Trophoblast cell (in vitro differentiated cells and primary cell): ENCODE results near the gene ELOF1. TPM values are rescaled to one million over a fixed set of nuclear protein-coding genes. Genes with fewer than 3 reads are reported as not detected.
"Not testable (repeated sequence)": the region's sequence is repeated elsewhere in the genome, so short reads cannot be mapped to it uniquely, and the experiment has no call there.

Experiments used
- DNase-seq, 2 donors: peaks; one replicate each; pipeline ENCODE4 v3.0.0-alpha.2; 2016
- H2AFZ ChIP-seq: 2 replicates; pipeline ENCODE4 v1.6.1; 2013; ENCODE audit warnings: low read length, moderate library complexity, mild to moderate bottlenecking; ENCODE audit not compliant: insufficient read depth, poor library complexity
- H2AK5ac ChIP-seq: 2 replicates; pipeline ENCODE4 v1.6.1; 2013; ENCODE audit warnings: mild to moderate bottlenecking, low read length
- H2BK120ac ChIP-seq: 2 replicates; pipeline ENCODE4 v1.6.1; 2013; ENCODE audit warnings: low read length, mild to moderate bottlenecking, moderate library complexity; ENCODE audit not compliant: insufficient read depth, poor library complexity
- H2BK12ac ChIP-seq: 2 replicates; pipeline ENCODE4 v1.6.1; 2013; ENCODE audit warnings: mild to moderate bottlenecking, low read length, moderate library complexity
- H2BK5ac ChIP-seq: 2 replicates; pipeline ENCODE4 v1.6.1; 2013; ENCODE audit warnings: low read length, low read depth, moderate library complexity, mild to moderate bottlenecking; ENCODE audit not compliant: poor library complexity
- H3K14ac ChIP-seq: 2 replicates; pipeline ENCODE4 v1.6.1; 2013; ENCODE audit warnings: mild to moderate bottlenecking, low read length
- H3K18ac ChIP-seq: 2 replicates; pipeline ENCODE4 v1.6.1; 2013; ENCODE audit warnings: mild to moderate bottlenecking, low read length
- H3K23ac ChIP-seq: 2 replicates; pipeline ENCODE4 v1.6.1; 2013; ENCODE audit warnings: low read length
- H3K27ac ChIP-seq: 2 replicates; pipeline ENCODE4 v1.5.1; 2013; ENCODE audit warnings: low read depth, mild to moderate bottlenecking, inconsistent platforms, low read length, moderate library complexity
- H3K27me3 ChIP-seq: 2 replicates; pipeline ENCODE4 v1.6.1; 2013; ENCODE audit warnings: inconsistent platforms, mild to moderate bottlenecking, low read length, moderate library complexity; ENCODE audit not compliant: insufficient read depth
- H3K36me3 ChIP-seq, 2 experiments: 1 replicate in 1 of 2; 2 replicates in 1 of 2; pipeline ENCODE4 v1.6.1; 2013; ENCODE audit warnings: low read length in 2 of 2, mild to moderate bottlenecking in 2 of 2, moderate library complexity in 1 of 2; ENCODE audit not compliant: insufficient read depth in 2 of 2, control insufficient read depth in 1 of 2
- H3K4ac ChIP-seq: 2 replicates; pipeline ENCODE4 v1.6.1; 2013; ENCODE audit warnings: low read depth, mild to moderate bottlenecking, low read length, moderate library complexity
- H3K4me1 ChIP-seq, 2 experiments: 1 replicate in 1 of 2; 2 replicates in 1 of 2; pipeline ENCODE4 v1.6.1; 2013; ENCODE audit warnings: low read length in 2 of 2, mild to moderate bottlenecking in 2 of 2, moderate library complexity in 1 of 2; ENCODE audit not compliant: insufficient read depth in 2 of 2, control insufficient read depth in 1 of 2
- H3K4me2 ChIP-seq: 2 replicates; pipeline ENCODE4 v1.6.1; 2013; ENCODE audit warnings: inconsistent platforms, mild to moderate bottlenecking, low read length, moderate library complexity
- H3K4me3 ChIP-seq: 2 replicates; pipeline ENCODE4 v1.5.1; 2013; ENCODE audit warnings: mild to moderate bottlenecking, low read depth, low read length, inconsistent platforms
- H3K79me1 ChIP-seq: one replicate; pipeline ENCODE4 v1.6.1; 2013; ENCODE audit warnings: low read length
- H3K79me2 ChIP-seq: 2 replicates; pipeline ENCODE4 v1.6.1; 2013; ENCODE audit warnings: low read length, mild to moderate bottlenecking; ENCODE audit not compliant: control insufficient read depth, insufficient read depth, poor library complexity
- H3K9ac ChIP-seq: 2 replicates; pipeline ENCODE4 v1.6.1; 2013; ENCODE audit warnings: mild to moderate bottlenecking, low read length
- H3K9me3 ChIP-seq: 2 replicates; pipeline ENCODE4 v1.6.1; 2013; ENCODE audit warnings: low read depth, mild to moderate bottlenecking, control low read depth, inconsistent platforms, low read length; ENCODE audit not compliant: insufficient read depth
- H4K12ac ChIP-seq: 2 replicates; pipeline ENCODE4 v1.6.1; 2013; ENCODE audit warnings: low read depth, mild to moderate bottlenecking, low read length, moderate library complexity
- H4K8ac ChIP-seq: 2 replicates; pipeline ENCODE4 v1.6.1; 2013; ENCODE audit warnings: low read depth, mild to moderate bottlenecking, low read length, moderate library complexity
- H4K91ac ChIP-seq: one replicate; pipeline ENCODE4 v1.6.1; 2013; ENCODE audit warnings: low read depth, mild to moderate bottlenecking, low read length, moderate library complexity
- WGBS: extraction: QIAGEN DNeasy Blood & Tissue Kit; methylation state at CpG from one replicate; pipeline ENCODE4 v1.1.7; 2013; ENCODE audit warnings: missing lambda C conversion rate; ENCODE audit not compliant: insufficient read length, insufficient coverage; ENCODE audit errors: extremely low coverage; 5-methylcytosine and 5-hydroxymethylcytosine counted together
- polyA plus RNA-seq: library from polyadenylated mRNA; stranded (reverse); fragments of 200-250 nt; gene quantifications from 2 replicates; pipeline ENCODE4 v1.2.3, GENCODE V29; 2013

ELOF1 gene
- polyA plus RNA-seq = 68.7 and 69.1 TPM in 2 replicates

DNA sequence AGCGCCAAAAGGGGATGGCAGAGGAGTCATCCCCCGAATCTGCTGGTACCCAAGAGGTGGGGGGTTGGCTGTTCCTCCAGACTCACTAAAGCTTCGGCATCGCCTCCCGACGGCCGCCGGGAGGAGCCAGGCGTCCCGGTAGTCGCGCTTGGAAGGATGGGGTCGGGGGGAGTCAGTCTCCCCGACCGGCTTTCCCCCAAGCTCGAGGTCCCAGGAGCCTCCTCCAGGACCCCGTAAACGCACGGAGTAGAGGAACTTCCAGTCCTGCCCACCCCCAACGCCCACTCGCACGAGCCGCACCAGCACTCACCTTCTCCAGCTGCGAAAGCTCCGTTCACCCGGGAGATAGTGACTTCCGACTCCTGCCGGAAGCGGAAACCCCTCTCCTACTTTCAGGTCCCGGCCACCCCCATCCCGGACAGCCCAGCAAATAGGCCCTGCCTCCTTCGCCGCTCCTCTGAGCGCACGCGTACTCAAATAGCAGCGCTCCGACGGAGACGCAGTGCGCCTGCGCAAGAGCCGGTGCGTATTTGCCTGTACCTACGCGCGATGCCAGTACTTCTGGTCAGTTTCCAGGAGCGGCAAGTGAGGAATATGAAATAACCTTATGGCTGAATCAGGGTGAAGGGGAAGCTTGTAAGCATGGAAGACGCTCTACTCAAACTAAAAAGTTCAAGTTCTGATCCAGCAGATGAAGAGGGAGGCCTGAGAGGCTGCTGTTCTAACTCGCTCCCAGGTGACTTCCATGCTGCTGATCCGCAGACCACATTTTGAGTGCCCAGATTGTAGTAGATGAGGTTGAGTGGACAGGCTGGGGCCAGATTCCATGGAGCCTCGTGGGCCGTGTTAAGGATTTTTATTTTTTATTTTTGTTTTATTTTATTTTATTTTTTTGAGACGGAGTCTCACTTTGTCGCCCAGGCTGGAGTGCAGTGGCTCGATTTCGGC lies at the start of gene ELOF1:
ELOF1 (minus strand) TSS at position 350 of the 948 bp plus-strand sequence. CDS start 4,883 bp downstream, outside the sequence.
- peak within 1 kb of the TSS; percentile 85 for H3K4ac ChIP-seq
- peaks cover 8 to 9% of the 10 kb centered on the region in 2 experiments for H3K4me1 ChIP-seq
- H4K91ac ChIP-seq = peak within 1 kb of the TSS; percentile 23
- H2BK12ac ChIP-seq = no peak within 1 kb of the TSS
- H3K9ac ChIP-seq = peak within 1 kb of the TSS; percentile 76
- H2AK5ac ChIP-seq = peak within 1 kb of the TSS; percentile 52
- peak within 1 kb of the TSS; percentile 93 for H3K4me2 ChIP-seq
- H3K79me2 ChIP-seq = peaks cover 12% of the 10 kb centered on the region
- peaks cover 12 to 15% of the 10 kb centered on the region in 2 experiments for H3K36me3 ChIP-seq
- peaks cover 6% of the 10 kb centered on the region for H3K79me1 ChIP-seq
- peak within 1 kb of the TSS; percentile 71 for H3K18ac ChIP-seq
- H4K12ac ChIP-seq = peak within 1 kb of the TSS; percentile 27
- peak; percentile 100 for DNase-seq
- no peak within 1 kb of the TSS for H3K23ac ChIP-seq
- H2BK5ac ChIP-seq = no peak within 1 kb of the TSS
- H3K9me3 ChIP-seq = no peaks in the 10 kb centered on the region
- no CpG with 5 or more reads among the region's 57 CpGs for WGBS
- no peak within 1 kb of the TSS for H3K27ac ChIP-seq
- H3K4me3 ChIP-seq = peak within 1 kb of the TSS; percentile 92
- H2BK120ac ChIP-seq = no peak within 1 kb of the TSS
- no peaks in the 10 kb centered on the region for H3K27me3 ChIP-seq
- H4K8ac ChIP-seq = peak within 1 kb of the TSS; percentile 86
- H3K14ac ChIP-seq = peak within 1 kb of the TSS; percentile 72
- H2AFZ ChIP-seq = peak within 1 kb of the TSS; percentile 68

DNA sequence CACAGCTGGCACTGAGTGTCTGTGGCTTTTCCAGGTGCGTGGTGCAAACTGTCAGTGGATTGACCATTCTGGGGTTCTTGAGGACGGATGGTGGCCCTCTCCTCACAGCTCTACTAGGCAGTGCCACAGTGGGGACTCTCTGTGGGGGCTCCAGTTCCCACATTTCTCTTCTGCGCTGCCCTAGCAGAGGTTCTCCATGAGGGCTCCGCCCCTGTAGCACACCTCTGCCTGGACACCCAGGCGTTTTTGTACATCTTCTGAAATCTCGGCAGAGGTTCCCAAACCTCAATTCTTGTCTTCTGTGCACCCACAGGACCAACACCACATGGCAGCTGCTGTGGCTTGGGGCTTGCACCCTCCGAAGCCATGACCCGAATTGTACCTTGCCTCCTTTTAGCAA lies 47.5 kb upstream of the ELOF1 start:
- Histone ChIP-seq H4K8ac (no peak overlapping the region), H3K4me3 (no peak overlapping the region), H3K79me2 (peaks cover 8% of the 10 kb centered on the region), H3K4ac (no peak overlapping the region), H4K91ac (no peak overlapping the region), H3K4me1 (no peaks in the 10 kb centered on the region), H2BK12ac (no peak overlapping the region), H4K12ac (no peak overlapping the region), H3K27me3 (no peaks in the 10 kb centered on the region), H2BK5ac (no peak overlapping the region), H3K23ac (no peak overlapping the region), H2AK5ac (no peak overlapping the region), H3K18ac (no peak overlapping the region), H3K27ac (no peak overlapping the region), H3K4me2 (no peak overlapping the region), H3K79me1 (no peaks in the 10 kb centered on the region), H3K9ac (no peak overlapping the region), H3K9me3 (peaks cover 7% of the 10 kb centered on the region), H3K36me3 (peaks cover 25% of the 10 kb centered on the region in 2 experiments), H2BK120ac (no peak overlapping the region), H3K14ac (no peak overlapping the region), H2AFZ (no peak overlapping the region)
- no peak for DNase-seq
- WGBS = no CpG with 5 or more reads among the region's 8 CpGs

DNA sequence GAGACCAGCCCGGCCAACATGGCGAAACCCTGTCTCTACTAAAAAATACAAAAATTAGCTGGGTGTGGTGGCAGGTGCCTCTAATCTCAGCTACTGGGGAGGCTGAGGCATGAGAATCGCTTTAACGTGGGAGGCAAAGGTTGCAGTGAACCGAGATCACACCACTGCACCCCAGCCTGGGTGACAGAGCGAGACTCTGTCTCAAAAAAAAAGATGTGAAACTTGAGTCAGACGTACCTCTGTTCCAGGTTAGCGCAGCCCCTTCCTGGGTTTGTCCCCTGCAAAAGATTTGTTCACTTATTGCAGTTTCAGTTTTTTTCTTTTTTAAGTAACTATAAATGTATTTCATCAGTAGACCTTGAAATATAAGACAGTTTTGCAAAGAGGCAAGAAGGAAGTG lies 40.7 kb upstream of the ELOF1 start:
- not testable (repeated sequence) for H2AK5ac ChIP-seq, H3K18ac ChIP-seq, H3K9ac ChIP-seq, H3K4me1 ChIP-seq, H3K9me3 ChIP-seq, H4K8ac ChIP-seq, H3K79me1 ChIP-seq, H3K27me3 ChIP-seq, DNase-seq, H3K23ac ChIP-seq, H2BK12ac ChIP-seq, H3K4me3 ChIP-seq, H3K4me2 ChIP-seq, H4K91ac ChIP-seq, H3K27ac ChIP-seq, H4K12ac ChIP-seq, H2BK5ac ChIP-seq, H2BK120ac ChIP-seq, H3K14ac ChIP-seq, H2AFZ ChIP-seq
- no CpG with 5 or more reads among the region's 8 CpGs for WGBS
- peaks cover 26% of the 10 kb centered on the region for H3K79me2 ChIP-seq
- peak overlapping the region; percentile 91 for H3K4ac ChIP-seq
- peaks cover 13 to 17% of the 10 kb centered on the region in 2 experiments for H3K36me3 ChIP-seq

DNA sequence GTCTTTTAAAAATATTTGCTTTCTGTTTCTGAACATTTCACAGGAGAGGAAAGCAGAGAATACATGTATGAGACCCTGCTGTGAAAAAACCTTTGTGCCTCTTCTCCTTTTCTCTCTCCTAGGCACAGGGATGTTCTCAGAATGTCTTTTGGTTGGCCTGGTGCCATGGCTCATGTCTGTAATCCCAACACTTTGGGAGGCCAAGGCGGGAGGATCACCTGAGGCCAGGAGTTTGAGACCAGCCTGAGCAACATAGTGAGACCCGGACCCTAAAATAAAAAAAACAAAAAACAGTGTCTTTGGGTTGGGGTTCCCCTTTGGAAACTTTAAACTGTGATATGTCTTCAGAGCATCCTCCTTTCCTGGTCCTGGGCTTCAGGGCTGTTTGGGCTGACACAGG lies 39.7 kb upstream of the ELOF1 start:
- no peak for DNase-seq
- H3K9me3 ChIP-seq = no peaks in the 10 kb centered on the region
- H3K79me1 ChIP-seq = peaks cover 7% of the 10 kb centered on the region
- peak overlapping the region; percentile 67 for H3K18ac ChIP-seq
- peak overlapping the region; percentile 91 for H3K4ac ChIP-seq
- H2BK12ac ChIP-seq = no peak overlapping the region
- H3K27ac ChIP-seq = no peak overlapping the region
- no peaks in the 10 kb centered on the region for H3K27me3 ChIP-seq
- peaks cover 4 to 8% of the 10 kb centered on the region in 2 experiments for H3K4me1 ChIP-seq
- H4K12ac ChIP-seq = no peak overlapping the region
- no peak overlapping the region for H4K8ac ChIP-seq
- H3K36me3 ChIP-seq = peaks cover 8 to 11% of the 10 kb centered on the region in 2 experiments
- H3K23ac ChIP-seq = no peak overlapping the region
- no peak overlapping the region for H3K14ac ChIP-seq
- H2BK120ac ChIP-seq = no peak overlapping the region
- no peak overlapping the region for H3K4me3 ChIP-seq
- no peak overlapping the region for H4K91ac ChIP-seq
- WGBS = no CpG with 5 or more reads among the region's 2 CpGs
- H3K9ac ChIP-seq = no peak overlapping the region
- peak overlapping the region; percentile 10 for H3K4me2 ChIP-seq
- no peak overlapping the region for H2AFZ ChIP-seq
- H2AK5ac ChIP-seq = no peak overlapping the region
- H3K79me2 ChIP-seq = peaks cover 23% of the 10 kb centered on the region
- no peak overlapping the region for H2BK5ac ChIP-seq
